Measurements from ENCODE around the gene TP63.

DNA sequence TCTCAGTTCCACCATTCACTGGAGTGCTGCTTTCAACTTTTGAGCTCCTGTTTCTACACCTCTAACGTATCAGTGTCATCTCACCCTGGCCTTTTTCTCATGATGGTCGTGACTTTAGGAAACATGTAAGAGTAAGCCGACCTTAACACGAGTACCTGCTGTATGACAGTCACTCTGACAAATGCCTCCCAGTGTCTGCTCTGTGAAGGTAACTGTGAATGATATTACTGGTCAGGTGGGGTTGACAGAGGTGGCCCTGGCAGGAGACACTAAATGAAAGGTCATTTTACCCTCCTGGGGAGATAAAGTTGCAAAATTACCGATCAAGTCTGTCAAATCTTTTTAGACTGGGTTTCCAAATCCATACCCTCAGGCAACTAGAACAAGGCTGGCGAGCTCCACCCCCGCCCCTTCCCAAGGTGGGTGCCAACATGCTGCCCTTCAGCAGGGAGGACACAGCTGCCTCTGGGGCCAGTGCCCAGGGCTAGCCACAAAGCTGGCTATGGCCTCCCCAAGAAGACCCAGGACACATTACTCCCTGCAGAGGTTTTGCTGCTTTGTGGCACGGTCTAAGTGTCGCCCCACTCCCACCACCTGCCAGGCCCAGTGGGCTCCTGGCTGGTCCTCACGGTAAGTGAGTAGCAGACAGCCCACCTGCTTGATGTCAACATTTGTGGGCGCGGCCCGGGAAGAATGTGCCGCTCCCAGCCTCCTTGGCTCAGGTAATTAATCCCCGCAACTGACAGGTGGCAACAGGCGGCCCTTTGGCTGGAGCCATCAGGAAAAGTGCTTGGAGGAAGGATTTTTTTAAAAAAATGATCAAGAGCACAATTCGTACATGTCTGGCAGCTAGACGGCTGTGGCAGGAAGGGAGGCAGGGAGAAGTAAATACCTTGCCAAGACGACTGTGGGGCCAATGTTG, 211.8 kb downstream of the TP63 start:
- TF ChIP-seq RARB (CRISPR knock-in tag; IDR thresholded peaks at IDR 0.05) (no peak), ARNTL (CRISPR knock-in tag; IDR thresholded peaks at IDR 0.05; ENCODE audit: borderline replicate concordance, low read depth) (no peak), ZFP30 (CRISPR knock-in tag; IDR thresholded peaks at IDR 0.05) (no peak), ZNF565 (CRISPR knock-in tag; conservative IDR thresholded peaks at IDR 0.05; ENCODE audit: low read depth) (no peak)

Data from SK-N-SH treated with all-trans-retinoic acid at 6 μM for 48 hours (cell line).